ENCODE results near the gene TMCC2.
"Not testable (repeated sequence)": the region's sequence is repeated elsewhere in the genome, so short reads cannot be mapped to it uniquely, and the experiment has no call there.

Gene TMCC2

GRCh38 chr1:205227584-205228013 lies at the start of gene TMCC2:
Gene TMCC2 (plus strand): TSS chr1:205227946. CDS start chr1:205228565, 619 bp downstream.
- DNase-seq: peak; percentile 89

- DNase-seq: no peak
Observed at GRCh38 chr1:205179842-205180241, 47.9 kb upstream of the TMCC2 start.

- DNase-seq: not testable (repeated sequence)
Observed at GRCh38 chr1:205180331-205180730, 47.4 kb upstream of the TMCC2 start.

GRCh38 chr1:205182930-205183329 lies 44.8 kb upstream of the TMCC2 start:
- no peak for DNase-seq

GRCh38 chr1:205183676-205184335 lies 43.9 kb upstream of the TMCC2 start:
- peak; percentile 90 for DNase-seq

GRCh38 chr1:205186191-205186590 lies 41.6 kb upstream of the TMCC2 start:
- DNase-seq: no peak

- DNase-seq: no peak
Observed at GRCh38 chr1:205187420-205187819, 40.3 kb upstream of the TMCC2 start.

- DNase-seq: no peak
Observed at GRCh38 chr1:205188098-205188497, 39.6 kb upstream of the TMCC2 start.

GRCh38 chr1:205188596-205188995 lies 39.1 kb upstream of the TMCC2 start:
- no peak for DNase-seq

GRCh38 chr1:205189131-205189530 lies 38.6 kb upstream of the TMCC2 start:
- no peak for DNase-seq

- DNase-seq: peak; percentile 39
Observed at GRCh38 chr1:205190845-205191577, 36.7 kb upstream of the TMCC2 start.

GRCh38 chr1:205191622-205192021 lies 36.1 kb upstream of the TMCC2 start:
- DNase-seq: no peak

- DNase-seq: no peak
Observed at GRCh38 chr1:205192287-205192686, 35.5 kb upstream of the TMCC2 start.

- DNase-seq: no peak
Observed at GRCh38 chr1:205199090-205199930, 28.4 kb upstream of the TMCC2 start.

- DNase-seq: no peak
Observed at GRCh38 chr1:205199931-205200299, 27.8 kb upstream of the TMCC2 start.

- DNase-seq: no peak
Observed at GRCh38 chr1:205204552-205204951, 23.2 kb upstream of the TMCC2 start.

GRCh38 chr1:205205055-205205454 lies 22.7 kb upstream of the TMCC2 start:
- no peak for DNase-seq

- no peak for DNase-seq
Observed at GRCh38 chr1:205208811-205209210, 18.9 kb upstream of the TMCC2 start.

GRCh38 chr1:205210756-205211168 lies 17.0 kb upstream of the TMCC2 start:
- no peak for DNase-seq

GRCh38 chr1:205211169-205211838 lies 16.4 kb upstream of the TMCC2 start, which contains the start of gene DSTYK:
Gene DSTYK (minus strand): TSS chr1:205211702. CDS start chr1:205211535, 167 bp downstream.
- peak; percentile 97 for DNase-seq

- no peak for DNase-seq
Observed at GRCh38 chr1:205211839-205212536, 15.8 kb upstream of the TMCC2 start.

GRCh38 chr1:205214756-205215155 lies 13.0 kb upstream of the TMCC2 start:
- no peak for DNase-seq
